WERI-Rb-1 (cell line): ENCODE data around the gene NES.

ENCODE experiments used
- DNase-seq: peaks from one replicate; pipeline ENCODE4 v3.0.0-alpha.2; 2020
- H3K27ac ChIP-seq: fragments of 250-450 bp; sonication (Bioruptor Pico); 2 replicates; pipeline ENCODE4 v1.5.1; 2020; ENCODE audit warnings: mild to moderate bottlenecking, moderate library complexity
- H3K27me3 ChIP-seq: fragments of 250-450 bp; sonication (Bioruptor Pico); 2 replicates; pipeline ENCODE4 v1.5.1; 2021; ENCODE audit warnings: mild to moderate bottlenecking, low read depth, moderate library complexity; ENCODE audit not compliant: insufficient read depth, severe bottlenecking
- H3K36me3 ChIP-seq: fragments of 250-450 bp; sonication (Bioruptor Pico); 2 replicates; pipeline ENCODE4 v1.5.1; 2020; ENCODE audit warnings: mild to moderate bottlenecking, moderate library complexity
- H3K4me3 ChIP-seq: 2 replicates; pipeline ENCODE4 v1.5.1; 2011; ENCODE audit warnings: low read depth, mild to moderate bottlenecking, control low read depth, low read length
- H3K9me3 ChIP-seq: fragments of 250-450 bp; sonication (Bioruptor Pico); 2 replicates; pipeline ENCODE4 v1.5.1; 2021; ENCODE audit warnings: mild to moderate bottlenecking, moderate library complexity; ENCODE audit not compliant: severe bottlenecking
- TF ChIP-seq, protein P1 (sequence below): IDR thresholded peaks from 2 replicates; pipeline ENCODE4 v1.5.1; 2011; ENCODE audit warnings: low read depth, mild to moderate bottlenecking, control low read depth, inconsistent platforms, low read length

Gene NES

GRCh38 chr1:156646738-156647211, 30.4 kb downstream of the NES start:
- no peaks in the 10 kb centered on the region for H3K36me3 ChIP-seq

GRCh38 chr1:156645666-156646065, 31.5 kb downstream of the NES start:
- TF ChIP-seq, protein P1, sequence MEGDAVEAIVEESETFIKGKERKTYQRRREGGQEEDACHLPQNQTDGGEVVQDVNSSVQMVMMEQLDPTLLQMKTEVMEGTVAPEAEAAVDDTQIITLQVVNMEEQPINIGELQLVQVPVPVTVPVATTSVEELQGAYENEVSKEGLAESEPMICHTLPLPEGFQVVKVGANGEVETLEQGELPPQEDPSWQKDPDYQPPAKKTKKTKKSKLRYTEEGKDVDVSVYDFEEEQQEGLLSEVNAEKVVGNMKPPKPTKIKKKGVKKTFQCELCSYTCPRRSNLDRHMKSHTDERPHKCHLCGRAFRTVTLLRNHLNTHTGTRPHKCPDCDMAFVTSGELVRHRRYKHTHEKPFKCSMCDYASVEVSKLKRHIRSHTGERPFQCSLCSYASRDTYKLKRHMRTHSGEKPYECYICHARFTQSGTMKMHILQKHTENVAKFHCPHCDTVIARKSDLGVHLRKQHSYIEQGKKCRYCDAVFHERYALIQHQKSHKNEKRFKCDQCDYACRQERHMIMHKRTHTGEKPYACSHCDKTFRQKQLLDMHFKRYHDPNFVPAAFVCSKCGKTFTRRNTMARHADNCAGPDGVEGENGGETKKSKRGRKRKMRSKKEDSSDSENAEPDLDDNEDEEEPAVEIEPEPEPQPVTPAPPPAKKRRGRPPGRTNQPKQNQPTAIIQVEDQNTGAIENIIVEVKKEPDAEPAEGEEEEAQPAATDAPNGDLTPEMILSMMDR: no peak
- Histone ChIP-seq H3K27me3 (peaks cover 5% of the 10 kb centered on the region), H3K4me3 (no peak overlapping the region), H3K9me3 (no peaks in the 10 kb centered on the region), H3K36me3 (no peaks in the 10 kb centered on the region), H3K27ac (peak overlapping the region; percentile 42)
- no peak for DNase-seq

More at GRCh38 chr1:156646738-156647211, 30.4 kb downstream of the NES start:
- Histone ChIP-seq H3K4me3 (no peak overlapping the region), H3K9me3 (no peaks in the 10 kb centered on the region), H3K27me3 (peaks cover 2% of the 10 kb centered on the region), H3K27ac (peak overlapping the region; percentile 42)
- TF ChIP-seq, protein P1: no peak
- no peak for DNase-seq

GRCh38 chr1:156645056-156645455, 32.2 kb downstream of the NES start:
- H3K36me3 ChIP-seq: no peaks in the 10 kb centered on the region

GRCh38 chr1:156644640-156645039, 32.6 kb downstream of the NES start:
- Histone ChIP-seq H3K9me3 (no peaks in the 10 kb centered on the region), H3K27me3 (peaks cover 5% of the 10 kb centered on the region), H3K4me3 (no peak overlapping the region), H3K27ac (no peak overlapping the region), H3K36me3 (no peaks in the 10 kb centered on the region)
- TF ChIP-seq, protein P1: no peak
- no peak for DNase-seq

More at GRCh38 chr1:156645056-156645455, 32.2 kb downstream of the NES start:
- TF ChIP-seq, protein P1: no peak
- Histone ChIP-seq H3K9me3 (no peaks in the 10 kb centered on the region), H3K4me3 (no peak overlapping the region), H3K27ac (no peak overlapping the region), H3K27me3 (peaks cover 5% of the 10 kb centered on the region)
- DNase-seq: no peak

- no peaks in the 10 kb centered on the region for H3K36me3 ChIP-seq
- TF ChIP-seq, protein P1: no peak
- no peak overlapping the region for H3K27ac ChIP-seq
- no peak overlapping the region for H3K4me3 ChIP-seq
- peaks cover 5% of the 10 kb centered on the region for H3K27me3 ChIP-seq
- no peak for DNase-seq
- no peaks in the 10 kb centered on the region for H3K9me3 ChIP-seq
These were observed 33.1 kb downstream of the NES start for GRCh38 chr1:156644146-156644545.

DNA sequence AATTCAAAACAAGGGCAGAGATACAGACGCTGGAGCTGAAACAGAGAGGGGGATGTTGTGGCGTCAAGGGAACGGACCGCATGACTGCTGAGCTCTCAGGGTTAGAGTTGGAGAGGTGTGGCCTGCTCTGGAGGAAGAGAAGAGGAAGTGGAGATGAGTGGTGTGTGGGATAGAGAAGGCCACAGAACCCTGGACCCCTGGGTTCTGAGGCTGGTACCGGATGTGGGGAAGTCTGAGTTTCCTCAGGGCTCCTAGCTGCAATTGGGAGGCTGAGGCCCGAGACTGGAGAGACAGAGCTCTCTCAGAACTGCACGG, 33.5 kb downstream of the NES start:
- no peak for DNase-seq
- TF ChIP-seq, protein P1: no peak
- Histone ChIP-seq H3K4me3 (no peak overlapping the region), H3K36me3 (no peaks in the 10 kb centered on the region), H3K27ac (no peak overlapping the region), H3K9me3 (no peaks in the 10 kb centered on the region), H3K27me3 (peaks cover 5% of the 10 kb centered on the region)
